ENCODE results near the gene SH3RF2.

- TF ChIP-seq CTCF (tag by site-specific recombination; IDR thresholded peaks at IDR 0.05) (no peak), ZNF660 (tag by site-specific recombination; IDR thresholded peaks at IDR 0.05) (no peak), ZXDB (tag by site-specific recombination; IDR thresholded peaks at IDR 0.05) (no peak), YY1 (tag by site-specific recombination; IDR thresholded peaks at IDR 0.05) (no peak), ZNF530 (tag by site-specific recombination; IDR thresholded peaks at IDR 0.05; ENCODE audit: low read depth) (no peak), ZNF138 (tag by site-specific recombination; IDR thresholded peaks at IDR 0.05; ENCODE audit: borderline replicate concordance) (no peak), ATF2 (tag by site-specific recombination; IDR thresholded peaks at IDR 0.05; ENCODE audit: low read depth) (no peak), ZNF10 (tag by site-specific recombination; IDR thresholded peaks at IDR 0.05) (no peak), ZFP37 (tag by site-specific recombination; IDR thresholded peaks at IDR 0.05) (no peak), REST (tag by site-specific recombination; IDR thresholded peaks at IDR 0.05) (no peak)
Observed at GRCh38 chr5:146071171-146071570, 134.8 kb downstream of the SH3RF2 start.

All from HEK293 (cell line).